Measurements from ENCODE around the gene SGIP1.
"Not testable (repeated sequence)": the region's sequence is repeated elsewhere in the genome, so short reads cannot be mapped to it uniquely, and the experiment has no call there.

Gene SGIP1

DNA sequence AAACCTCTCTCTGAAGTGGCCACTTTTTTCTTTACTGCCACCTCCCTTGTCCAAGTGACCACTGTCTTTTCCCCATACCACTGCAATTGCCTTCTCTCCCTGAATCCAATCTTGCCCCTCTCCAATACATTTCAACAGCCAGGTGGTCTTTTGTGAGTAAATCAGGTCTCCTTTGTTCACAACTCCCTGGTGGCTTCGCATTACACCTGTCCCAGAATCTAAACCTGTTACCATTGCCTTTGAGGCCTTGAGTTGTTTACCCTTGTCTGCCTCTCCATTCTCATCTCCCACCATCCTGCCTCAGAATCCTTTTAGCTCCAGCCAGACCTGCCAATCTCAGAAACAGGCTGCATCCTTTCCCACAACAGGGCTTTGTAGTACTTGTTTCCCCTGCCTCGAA lies 196.5 kb downstream of the SGIP1 start:
- no peak for DNase-seq (ENCODE audit: low read depth)

DNA sequence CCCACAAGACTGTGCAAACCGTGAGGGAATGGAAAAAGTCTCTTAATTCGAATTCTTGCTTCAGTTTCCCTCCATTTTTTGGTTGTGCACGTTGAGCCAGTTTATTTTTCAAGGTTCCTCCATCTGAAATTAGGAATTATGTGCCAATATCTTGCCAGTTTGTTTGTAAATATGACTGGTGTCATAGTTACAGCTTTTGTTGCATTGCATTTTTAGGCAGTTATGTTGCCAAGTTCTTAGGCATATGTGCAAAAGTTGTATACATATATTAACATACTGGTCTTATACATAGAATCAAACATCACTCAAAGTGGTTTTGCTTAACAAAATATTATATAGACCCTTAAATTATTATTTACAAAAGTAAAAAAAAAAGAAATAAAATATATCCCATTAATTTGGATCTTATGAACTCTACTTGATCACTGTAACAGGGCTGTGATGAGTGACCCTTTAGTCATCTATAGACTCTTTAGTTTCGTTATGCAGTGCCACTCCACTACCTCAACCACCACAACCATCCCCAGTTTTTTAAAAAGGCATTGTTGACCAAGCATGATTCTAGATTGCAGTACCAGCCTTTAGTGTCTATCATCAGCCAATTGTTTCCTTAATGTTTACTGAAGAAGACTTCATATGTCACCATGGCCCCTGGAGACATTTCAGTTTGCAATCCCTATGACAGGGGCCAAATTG lies 197.4 kb downstream of the SGIP1 start:
- DNase-seq (ENCODE audit: low read depth): peak; percentile 51

DNA sequence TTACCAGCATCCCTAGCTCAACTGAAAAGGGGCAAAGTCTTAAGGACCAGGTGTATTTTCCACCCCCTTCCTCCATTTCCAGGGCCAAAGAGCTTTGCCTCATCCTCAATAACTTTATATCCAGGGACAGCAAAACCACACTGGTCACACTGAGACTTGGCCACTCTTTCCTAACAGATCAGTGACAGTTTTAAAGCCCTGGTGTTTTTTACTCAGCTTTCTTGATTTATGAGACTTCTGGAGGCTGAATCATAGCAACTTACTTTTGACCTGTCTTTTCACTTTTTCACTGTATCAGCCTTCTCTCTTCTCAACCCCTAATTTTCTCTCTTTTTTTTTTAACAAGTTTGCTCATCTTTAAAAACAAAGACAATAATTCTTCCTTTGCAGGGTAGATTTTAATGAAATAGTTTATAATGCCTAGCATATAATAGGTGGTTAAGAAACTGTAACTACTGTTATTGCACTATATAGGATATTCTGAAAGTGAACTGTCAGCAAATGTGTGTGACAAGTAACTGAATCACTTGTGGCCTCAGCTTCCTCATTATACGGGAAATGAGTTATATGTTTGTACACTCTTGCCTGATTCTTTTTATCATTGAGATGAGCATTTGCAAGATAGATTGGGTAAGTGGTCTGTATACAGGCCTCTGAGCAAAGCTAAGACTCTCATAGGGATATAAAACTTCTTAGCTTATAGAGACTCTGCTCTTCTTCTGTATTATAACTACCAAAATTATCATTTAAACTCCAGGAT lies 198.6 kb downstream of the SGIP1 start:
- peak; percentile 77 for DNase-seq (ENCODE audit: low read depth)

DNA sequence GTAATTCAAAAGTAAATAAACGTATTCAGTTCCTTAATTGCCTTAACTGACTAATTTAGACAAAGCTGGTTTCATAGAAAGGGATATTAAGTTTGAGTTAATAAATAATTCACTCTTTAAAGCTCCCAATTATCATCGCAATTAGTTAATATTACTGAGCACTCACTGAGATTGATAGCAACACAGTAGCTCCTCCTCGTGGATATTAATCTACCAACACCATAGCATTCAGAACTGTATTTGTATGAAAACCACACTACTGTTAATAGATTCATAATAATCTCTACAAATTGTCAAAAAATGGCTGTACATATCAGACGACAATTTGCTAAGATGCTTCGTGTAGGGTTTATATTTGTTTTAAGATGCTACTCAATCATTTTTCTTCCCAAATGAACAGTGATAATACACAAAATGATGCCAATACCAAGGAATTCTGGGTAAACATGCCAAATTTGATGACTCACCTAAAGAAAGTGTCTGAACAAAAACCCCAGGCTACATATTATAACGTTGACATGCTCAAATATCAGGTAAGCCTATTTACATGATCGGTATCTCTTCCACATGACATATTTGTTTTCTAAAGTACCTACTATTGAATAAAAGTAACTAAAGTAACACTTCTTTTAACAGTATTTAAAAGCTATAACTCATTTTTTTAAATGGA lies 199.5 kb downstream of the SGIP1 start:
- peak; percentile 65 for DNase-seq (ENCODE audit: low read depth)

DNA sequence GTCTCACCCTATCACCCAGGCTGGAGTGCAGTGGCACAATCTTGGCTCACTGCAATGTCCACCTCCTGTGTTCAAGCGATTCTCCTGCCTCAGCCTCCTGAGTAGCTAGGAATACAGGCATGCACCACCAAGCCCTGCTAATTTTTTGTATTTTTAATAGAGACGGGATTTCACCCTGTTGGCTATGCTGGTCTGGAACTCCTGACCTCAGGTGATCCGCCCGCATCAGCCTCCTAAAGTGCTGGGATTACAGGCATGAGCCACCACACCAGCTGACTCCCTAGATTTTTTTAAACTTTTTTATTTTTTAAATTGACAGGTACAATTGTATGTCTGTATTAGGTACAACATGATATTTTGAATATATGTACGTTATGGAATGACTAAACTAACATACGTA lies 200.6 kb downstream of the SGIP1 start:
- DNase-seq (ENCODE audit: low read depth): not testable (repeated sequence)

DNA sequence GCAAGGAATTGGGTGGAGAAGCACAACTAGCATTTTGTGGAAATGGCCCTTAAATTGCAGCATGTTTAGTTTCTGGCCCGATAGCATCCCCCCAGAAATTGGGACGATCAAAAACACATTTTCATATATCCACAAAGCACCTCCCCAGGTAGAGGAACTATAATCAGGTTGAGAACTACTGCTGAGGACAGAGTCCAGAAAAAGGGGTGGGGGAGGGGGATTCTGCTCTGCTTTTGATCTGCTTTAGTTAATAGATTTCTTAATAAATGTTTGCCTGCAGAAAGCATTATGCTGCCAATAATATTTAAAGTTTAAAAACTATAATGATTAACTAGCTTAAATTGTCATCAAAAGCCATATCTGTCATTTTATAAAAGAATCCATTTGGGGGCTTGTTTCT lies 203.9 kb downstream of the SGIP1 start:
- no peak for DNase-seq (ENCODE audit: low read depth)

DNA sequence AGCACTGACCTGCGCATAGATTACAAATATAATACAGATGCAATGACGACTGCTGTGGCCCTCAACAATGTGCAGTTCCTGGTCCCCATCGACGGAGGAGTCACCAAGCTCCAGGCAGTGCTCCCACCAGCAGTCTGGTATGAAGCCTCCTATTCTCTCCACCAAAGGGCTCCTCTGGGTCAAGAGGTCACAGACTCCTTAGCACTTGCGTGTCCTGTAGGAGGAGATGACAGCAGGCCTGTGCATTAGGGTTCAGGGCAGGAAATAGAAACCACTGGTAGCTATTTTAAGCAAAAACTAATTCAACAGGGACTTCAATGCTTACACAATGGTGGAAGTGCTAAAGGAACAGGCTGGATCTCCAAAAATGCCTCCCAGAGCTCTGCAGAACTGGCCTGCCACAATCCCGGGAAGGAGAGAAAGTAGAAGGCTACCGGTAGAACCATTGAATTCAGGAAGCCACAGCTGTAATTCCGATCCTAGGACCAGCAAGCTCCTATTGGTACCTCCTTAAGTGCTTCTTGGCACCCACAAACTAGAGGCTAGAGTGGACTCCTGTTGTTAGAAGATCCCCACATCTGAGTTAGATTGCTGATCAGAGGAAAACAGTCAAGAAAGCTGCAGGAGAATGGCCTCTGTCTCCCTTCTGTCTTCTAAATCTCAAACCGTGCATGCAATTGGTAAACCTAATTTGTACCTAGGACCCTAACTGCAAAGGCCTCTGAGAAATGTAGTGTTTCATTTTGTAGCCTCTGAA lies 205.6 kb downstream of the SGIP1 start:
- DNase-seq (ENCODE audit: low read depth): no peak

DNA sequence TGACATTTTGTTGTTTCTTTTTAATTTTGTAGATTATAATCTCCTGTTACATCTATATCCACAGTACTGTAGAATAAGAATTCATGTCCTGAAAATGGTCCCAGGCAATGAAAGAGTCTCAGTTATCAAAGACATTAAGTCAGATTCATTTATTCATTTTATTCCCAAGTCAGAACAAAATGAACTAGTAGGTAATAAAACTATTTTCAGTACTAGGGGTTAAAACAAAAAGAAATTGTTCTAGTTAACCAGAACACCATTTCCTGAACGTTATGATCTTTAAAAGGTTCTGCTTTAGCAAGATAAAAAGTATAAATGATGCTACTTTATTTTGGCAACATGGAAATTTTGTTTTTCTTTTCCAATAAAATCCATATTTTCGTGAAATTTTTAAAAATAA lies 211.5 kb downstream of the SGIP1 start:
- DNase-seq (ENCODE audit: low read depth): no peak

DNA sequence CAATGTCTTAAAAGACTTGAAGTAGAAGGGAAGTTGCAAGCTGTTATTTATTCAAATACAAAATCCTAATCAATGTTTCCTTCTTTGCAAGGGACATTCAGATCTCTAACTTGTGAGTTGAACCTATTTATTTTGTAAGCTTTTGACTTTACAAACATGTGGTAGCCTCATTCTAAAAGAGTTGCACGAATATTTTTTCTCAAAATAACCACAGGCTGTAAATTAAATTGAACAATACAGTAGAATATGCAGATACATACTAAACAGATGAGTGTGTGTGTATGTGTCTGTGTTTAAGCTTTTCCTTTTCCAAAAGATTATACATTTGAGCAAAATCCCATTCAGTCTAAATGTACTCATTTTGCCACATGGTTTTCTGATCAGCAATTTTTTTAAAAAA lies 213.5 kb downstream of the SGIP1 start:
- DNase-seq (ENCODE audit: low read depth): peak; percentile 43

DNA sequence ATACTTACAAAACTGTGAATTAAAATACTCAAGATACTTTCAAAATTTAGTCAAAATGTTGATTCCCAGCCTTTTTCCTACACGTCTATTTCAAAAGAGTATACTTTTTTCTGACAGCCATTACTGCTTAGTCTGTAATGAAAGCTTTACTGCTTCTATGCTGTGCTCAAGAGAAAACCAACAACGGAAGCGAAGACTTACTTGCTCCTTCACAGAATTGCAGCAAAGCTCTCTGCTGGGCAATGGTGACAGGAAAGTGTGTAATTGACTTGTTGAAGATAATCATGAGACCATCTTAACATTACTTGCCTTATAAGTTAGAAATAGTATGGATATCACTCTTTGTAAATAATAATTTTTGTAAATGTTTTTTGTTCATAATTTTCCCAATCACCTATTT lies 216.6 kb downstream of the SGIP1 start:
- no peak for DNase-seq (ENCODE audit: low read depth)

DNA sequence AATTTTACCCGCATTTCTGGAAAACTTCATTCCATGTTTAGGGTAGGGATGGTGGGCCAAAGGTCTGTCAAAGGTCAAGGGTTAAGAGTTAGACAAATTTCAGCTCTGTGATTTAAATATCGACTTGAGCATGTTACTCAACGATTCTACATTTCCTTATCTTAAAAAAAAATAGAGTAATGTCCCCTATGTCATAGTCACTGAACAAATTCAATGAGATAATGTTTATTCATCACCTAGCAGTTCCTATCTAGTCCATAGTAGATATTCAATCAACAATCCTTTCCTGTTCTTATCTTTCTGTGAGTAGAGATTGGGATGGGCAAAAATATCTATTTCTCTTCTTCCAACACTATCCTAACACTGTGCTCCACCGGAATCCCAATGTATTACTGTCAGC lies 217.2 kb downstream of the SGIP1 start:
- no peak for DNase-seq (ENCODE audit: low read depth)

DNA sequence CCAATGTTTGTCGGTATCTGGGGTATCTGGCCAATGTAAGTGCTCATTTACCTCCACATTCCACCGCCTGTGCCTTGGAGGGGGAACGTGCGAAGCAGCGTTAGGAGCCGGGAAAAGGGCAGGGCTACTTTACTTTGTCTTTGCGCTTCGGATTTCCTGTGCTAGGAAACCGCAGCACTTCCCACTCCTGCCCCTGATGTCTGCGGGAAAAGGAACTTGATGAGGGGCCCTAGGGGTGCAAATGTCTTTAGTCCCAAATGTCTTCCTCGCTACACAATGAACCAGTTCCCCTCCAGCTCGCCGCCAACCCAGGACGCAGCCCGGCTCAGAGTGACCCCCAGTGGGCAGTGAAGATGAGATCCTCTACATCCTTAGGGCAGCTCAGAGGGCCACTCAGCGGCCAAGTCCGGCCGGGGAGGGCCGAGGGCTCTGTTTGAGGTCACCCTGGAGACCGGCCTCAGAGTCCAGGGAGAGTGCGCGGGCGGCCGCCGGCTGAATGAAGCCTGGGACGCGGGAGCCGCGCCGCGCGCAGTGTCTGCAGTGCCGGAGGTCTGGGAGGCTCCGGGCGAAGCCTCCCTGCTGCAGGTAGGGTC lies 218.1 kb downstream of the SGIP1 start, which contains the start of gene DYNLT5:
DYNLT5 (plus strand) TSS at position 460 of the 593 bp plus-strand sequence. CDS start 2,200 bp downstream, outside the sequence.
- peak; percentile 73 for DNase-seq (ENCODE audit: low read depth)

DNA sequence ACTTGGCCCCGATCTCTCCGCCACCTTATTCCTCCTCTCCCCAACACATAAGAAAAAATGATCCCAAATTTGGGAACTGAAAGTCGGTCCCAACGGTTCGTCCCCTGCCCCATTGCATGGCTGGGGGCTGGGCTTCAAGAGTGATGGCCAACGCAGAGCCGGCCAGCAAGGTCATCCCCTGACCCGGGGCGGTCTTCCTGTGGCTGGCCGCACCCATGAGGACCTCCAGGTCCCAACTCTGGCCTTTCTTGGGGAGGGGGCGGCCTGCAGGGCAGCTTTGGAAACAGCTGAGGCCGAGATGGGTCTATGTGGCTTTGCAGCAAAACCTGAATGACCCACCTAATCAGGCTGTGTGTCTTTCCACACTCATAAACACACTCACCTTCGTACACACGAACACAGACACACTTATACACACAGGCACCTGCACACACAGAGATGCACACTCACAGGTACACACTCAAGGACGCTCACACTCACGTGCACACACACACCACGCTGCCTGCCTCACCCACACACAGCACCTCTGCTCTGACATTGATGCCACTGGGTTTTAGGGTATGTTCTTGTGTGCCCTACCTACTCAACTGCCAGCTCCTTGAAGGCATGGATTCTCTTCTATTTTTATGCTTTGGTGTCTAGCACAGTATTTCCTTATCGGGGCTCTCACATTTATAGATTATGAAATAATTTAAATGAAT lies 218.9 kb downstream of the SGIP1 start:
- DNase-seq (ENCODE audit: low read depth): no peak

DNA sequence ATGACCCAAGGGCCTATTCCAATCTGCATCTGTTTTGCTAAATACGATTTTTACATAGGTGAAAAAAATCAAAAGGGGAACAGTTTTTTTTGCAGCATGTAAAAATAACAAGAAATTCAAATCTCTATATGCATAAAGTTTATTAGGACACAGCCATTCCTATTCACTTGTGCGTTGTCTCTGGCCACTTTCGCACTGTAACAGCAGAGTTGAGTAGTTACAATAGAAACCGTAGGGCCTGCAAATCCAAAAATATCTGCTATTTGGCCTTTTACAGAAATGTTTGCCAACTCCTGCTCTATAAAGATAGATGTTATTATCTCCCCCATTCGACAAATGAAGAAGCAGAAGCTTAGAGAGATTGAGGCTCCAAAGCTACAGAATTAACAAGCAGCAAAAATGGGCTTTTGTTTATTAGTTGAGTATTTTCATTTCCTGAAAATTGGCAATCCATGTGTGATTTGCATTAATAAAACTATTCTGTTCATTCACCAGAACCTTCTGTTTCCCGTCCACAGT lies 223.8 kb downstream of the SGIP1 start:
- DNase-seq (ENCODE audit: low read depth): no peak

DNA sequence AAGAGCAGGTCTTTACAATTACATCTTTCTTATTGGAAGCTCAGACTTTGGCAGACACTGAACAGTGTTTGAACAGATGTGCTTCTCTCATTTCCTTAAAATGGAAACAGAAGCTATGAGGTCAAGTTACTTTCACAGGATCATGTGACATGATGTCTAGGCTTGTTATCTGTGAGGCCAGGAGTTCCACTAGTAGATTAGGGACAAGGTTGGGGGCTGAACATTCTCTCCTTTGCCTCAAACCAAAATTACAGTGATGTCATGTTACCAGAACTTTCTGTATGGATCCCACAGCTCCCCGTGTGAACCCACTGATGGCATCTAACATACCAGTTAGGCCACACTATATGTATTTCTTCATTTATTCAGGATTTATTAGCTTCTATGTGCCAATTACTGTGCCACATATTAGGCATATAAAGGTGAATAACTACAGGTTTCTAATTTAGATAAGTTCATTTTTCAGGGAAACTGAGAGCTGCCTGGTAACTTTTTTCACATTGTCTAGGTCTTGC lies 224.3 kb downstream of the SGIP1 start:
- no peak for DNase-seq (ENCODE audit: low read depth)

DNA sequence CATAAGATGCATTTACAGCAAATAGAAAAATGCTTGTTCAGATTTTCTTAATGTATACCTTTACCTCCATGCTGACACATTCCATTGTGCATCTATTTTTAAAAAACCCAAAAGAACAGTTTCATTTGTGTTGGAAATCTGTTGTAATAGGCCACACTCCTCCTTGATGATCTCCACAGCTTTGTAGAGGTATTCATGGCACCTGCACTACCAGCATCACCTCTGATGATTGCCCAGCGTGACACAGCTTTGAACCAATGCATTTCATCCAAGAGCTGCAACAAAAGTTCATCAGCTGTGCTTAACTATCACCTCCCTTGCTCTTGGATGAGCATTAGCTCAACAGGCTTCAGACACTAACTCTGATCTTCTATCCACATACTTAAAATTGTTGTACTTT lies 226.6 kb downstream of the SGIP1 start:
- DNase-seq (ENCODE audit: low read depth): no peak

DNA sequence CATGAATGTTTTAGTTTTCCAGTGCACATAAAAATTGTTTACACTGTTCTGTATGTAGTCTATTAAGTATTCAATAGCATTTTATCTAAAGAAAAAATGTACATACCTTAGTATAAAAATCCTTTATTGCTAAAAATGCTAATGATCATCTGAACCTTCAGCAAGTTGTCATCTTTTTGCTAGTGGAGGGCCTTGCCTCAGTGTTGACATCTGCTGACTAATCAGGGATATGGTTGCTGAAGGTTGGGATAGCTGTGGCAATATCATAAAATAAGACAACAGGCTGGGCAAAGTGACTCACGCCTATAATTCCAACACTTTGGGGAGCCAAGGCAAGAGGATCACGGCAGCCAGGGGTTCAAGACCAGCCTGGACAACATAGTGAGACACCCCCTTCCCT lies 227.3 kb downstream of the SGIP1 start:
- peak; percentile 40 for DNase-seq (ENCODE audit: low read depth)

DNA sequence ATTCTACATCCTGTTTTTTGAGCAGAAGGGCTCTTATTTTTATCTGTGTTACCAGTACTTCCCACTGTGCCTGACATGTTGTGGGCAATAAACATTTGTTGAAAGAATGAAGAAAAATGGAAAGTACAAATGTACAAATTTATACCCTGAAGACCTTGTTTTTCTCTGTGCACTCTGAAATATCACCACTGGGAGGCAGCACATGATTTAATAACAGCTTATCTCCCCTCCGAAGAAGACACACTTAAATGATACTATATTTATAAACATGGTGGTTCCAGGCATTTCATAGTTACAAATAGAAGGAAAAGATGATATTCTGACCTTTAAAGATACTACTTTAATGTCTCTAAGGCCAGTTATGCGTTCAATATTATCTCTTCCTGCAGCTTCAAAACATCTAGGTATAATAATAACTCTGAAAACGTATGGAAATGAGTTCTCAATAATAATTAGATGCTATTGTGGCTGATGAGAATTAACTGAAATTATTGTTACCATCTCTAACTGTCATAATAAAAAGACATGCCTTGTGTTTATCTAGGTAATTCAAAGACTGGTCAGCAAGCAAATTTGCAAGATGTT lies 231.1 kb downstream of the SGIP1 start:
- peak; percentile 71 for DNase-seq (ENCODE audit: low read depth)

DNA sequence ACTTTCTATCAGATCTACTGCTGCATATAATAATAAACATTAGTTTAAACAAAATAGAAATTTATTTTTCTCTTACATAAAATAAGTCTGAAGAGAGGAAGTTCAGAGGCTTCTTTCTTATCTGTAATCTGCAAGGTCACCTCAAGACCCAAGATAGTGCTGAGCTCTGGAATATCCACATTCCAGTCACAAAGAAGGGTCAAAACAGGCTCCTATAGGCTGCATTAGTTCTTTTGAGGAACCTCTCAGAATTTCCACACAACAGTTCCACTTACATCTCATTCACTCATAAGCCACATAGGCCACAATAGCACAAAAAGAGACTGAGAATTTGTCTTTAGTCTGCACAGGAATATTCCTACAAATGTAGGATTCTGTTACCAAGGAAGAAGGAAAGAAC lies 233.7 kb downstream of the SGIP1 start:
- DNase-seq (ENCODE audit: low read depth): no peak

DNA sequence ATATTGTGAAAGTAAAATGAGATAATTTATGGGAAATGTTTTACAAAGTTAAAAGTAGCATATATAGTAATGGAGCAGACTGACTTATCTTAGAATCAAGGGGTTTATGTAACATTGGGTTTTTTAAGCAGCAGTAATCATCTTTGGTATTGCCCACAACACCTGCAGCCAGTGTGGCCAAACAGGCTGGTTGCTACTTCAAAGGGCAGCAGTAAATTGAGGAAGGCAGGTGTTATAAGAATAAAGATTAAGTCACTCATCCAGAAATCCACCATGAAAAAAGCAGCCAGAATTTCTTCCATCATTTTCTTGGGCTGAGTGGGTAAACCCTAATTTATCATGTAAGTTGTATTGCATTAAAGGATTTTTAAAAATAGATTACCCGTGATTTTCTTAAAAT lies 235.0 kb downstream of the SGIP1 start:
- DNase-seq (ENCODE audit: low read depth): no peak

Data from ELR (cell line).